ENCODE data around the gene SLC25A45. TPM values are rescaled to one million over a fixed set of nuclear protein-coding genes. Genes with fewer than 3 reads are reported as not detected.
"Not testable (repeated sequence)": the region's sequence is repeated elsewhere in the genome, so short reads cannot be mapped to it uniquely, and the experiment has no call there.

SLC25A45 gene
- total RNA-seq, 1 donor from 2014 or later = 5.3 TPM

DNA sequence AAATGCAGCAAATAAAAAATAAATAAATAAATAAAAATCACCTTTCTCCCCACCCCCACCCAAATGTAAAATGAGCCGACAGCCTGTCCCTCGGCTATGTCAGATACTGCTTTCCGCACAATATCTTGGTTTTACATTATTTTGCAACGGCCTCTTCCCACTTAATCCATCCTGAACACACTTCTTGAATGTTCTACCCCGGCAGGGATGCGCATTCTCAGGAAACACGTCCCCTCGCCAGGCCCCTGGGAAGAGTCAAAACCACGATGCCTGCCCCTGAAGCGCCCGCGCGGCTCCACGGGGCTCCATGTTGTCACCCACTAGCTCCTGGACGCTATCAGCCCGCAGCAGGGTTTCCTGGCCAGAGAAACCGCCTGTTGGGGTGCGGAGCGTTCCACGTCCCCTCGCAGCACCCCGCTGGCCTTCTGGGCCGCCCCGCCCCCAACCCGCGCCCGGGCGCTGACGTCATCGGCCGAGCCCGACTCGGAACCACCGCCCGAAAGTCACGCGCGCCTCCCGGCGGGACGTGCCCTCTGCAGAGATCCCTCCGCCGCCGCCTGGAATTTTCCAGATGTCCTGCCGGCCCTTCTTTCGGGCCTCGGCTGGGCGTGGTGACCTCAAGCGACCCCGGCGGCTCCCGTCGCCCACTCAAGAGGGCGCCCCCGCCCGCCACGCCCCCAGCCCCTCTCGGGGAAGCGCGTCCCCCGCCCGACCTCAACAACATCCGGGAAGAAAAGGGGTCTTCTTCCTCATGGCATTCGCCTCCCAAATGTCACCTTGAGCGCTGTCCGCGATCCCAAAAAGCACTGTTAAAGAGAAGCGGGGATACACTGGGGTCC is 39.6 kb upstream of the SLC25A45 start:
- peak; percentile 97 for DNase-seq (ENCODE audit: low spot score)

DNA sequence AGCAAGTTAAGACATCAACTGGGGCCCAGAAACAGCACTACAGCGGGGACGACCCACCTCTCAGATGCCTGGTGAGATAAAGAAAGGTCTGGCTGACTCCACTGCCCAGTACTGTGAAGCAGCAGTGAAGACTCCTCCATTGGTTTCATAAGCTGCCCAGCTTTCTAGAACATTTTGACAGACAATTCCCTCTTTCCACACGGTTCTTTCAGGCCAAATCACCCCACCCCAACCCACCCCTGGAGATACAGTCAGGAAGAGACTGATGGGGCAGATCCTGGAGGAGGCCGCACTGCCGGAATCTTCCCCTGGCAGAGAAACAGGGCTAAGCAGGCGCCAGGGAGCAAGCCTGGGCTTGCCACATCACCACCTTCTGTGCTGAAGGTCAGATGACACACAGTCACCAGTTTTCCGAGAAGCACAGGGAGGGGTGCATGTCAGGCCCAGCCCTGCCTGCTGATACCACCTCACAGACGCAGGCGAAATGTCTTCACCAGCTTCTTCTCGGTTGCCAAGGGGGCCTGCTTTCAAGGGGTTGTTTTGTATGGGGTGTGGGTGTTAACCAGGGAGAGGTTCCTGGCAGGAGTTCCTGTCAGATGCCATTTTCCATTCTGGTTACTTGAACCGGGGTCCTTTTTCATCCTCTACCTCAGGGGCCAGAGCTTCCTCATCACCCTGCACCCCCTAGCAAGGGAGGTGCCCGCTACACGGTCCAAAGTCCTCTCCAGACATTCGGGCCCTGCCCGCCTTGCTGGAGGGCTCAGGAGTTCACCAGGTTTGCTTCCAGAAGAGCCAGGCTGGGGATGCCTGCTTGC is 38.7 kb upstream of the SLC25A45 start:
- DNase-seq (ENCODE audit: low spot score) = peak; percentile 98

DNA sequence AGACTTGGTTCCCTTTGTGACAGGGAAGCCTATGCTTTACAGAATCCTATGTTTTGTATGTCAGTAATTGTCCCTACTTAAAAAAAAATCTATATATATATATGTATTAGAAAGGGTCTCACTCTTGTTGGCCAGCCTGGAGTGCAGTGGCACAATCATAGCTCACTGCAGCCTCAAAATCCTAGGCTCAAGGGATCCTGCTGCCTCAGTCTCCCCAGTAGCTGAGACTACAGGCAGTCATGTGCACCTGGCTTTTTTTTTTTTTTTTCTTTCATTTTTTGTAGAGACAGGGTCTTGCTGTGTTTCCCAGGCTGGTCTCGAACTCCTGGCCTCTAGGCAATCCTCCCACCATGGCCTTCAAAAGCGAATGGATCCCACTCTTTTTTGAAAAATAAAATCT is 38.1 kb upstream of the SLC25A45 start:
- DNase-seq (ENCODE audit: low spot score) = no peak

DNA sequence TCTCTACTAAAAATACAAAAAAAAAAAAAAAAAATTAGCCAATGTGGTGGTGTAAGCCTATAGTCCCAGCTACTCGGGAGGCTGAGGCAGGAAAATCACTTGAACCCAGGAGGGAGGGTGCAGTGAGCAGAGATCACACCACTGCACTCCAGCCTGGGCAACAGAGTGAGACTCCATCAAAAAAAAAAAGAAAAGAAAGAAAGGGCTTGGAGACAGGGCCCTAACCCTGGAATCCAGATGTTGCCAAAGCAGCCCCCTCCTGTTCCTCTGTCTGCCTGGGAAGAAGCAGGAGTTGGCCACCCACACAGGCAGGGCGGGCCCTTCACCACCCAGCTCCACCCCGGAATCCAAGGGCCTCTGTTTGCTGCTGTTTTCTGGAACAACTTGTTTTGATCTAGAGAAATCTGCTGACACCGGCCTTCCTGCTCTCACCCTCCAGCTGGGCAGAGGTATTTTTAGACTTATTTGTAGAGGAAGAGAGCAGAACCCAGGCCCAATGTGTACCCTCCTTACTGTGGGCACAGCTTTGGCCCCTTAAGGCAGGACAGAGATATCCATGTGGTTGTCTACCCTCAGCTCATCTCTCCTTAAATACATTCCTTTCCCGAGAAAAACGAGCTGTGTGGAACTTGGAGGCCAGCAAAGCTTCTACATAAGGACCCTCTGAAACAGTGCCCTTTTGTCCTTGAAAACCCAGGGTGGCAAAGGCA is 37.5 kb upstream of the SLC25A45 start:
- DNase-seq (ENCODE audit: low spot score) = peak; percentile 97

DNA sequence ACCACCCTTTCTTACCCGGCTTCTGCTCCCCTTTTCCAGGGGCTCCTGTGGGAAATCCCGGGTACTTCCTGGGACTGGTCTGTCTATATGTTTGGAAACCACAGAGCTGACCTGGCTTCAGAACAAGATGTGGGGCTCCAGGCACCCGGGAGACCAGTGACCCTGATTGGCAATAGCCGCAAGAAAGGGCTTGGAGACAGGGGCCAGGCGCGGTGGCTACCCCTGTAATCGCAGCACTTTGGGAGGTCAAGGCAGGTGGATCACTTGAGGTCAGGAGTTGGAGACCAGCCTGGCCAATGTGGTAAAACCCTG is 37.0 kb upstream of the SLC25A45 start:
- no peak for DNase-seq (ENCODE audit: low spot score)

DNA sequence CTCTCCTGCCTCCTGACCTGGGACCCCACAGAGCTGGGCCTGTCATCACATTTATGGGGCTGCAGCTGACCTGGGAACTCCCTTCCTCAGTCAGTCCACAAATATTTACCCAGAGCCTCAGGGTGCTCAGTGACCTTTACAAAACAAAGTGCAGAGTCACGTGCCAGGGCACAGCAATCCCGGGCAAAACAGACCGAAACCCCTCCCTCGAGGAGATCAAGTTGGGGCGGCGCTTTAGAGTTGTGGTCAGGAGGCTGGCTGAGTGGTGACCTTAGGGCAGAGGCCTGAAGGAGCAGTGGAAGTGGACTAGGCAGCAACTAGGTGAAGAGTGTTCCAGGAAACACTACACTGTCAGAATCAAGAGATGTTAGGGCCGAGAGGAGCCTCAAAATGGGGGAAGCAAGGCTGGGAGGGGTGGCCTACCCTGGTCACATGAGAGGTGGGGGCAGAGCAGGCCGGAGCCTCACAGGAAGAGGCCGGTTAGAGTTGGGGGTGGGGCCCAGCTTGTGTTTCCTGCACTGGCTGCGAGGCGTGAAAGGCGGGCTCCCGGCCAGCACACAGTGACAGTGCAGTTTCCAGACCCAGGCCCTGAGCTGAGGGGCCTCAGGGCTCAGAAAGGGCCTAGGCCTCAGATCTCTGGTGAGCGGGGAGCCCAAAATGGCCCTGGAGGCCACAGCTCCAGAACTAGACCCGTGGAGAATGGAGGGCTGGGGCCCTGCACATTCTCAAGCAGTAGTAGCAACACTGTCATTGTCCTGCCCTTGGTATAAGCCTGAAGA is 36.4 kb upstream of the SLC25A45 start:
- DNase-seq (ENCODE audit: low spot score) = peak; percentile 97

DNA sequence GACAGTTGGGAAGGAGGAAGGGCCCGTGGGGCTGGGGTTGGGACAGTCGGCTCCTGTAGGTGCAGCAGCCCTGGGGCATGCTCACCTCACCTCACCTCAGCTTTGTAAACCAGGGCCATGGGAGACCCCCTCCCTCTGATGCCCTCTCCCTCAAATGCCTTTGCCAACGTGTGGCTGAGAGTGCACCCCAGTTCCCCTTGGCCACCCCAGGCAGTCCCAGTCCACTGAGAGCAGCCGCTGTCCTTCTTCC is 35.9 kb upstream of the SLC25A45 start:
- DNase-seq (ENCODE audit: low spot score) = no peak

DNA sequence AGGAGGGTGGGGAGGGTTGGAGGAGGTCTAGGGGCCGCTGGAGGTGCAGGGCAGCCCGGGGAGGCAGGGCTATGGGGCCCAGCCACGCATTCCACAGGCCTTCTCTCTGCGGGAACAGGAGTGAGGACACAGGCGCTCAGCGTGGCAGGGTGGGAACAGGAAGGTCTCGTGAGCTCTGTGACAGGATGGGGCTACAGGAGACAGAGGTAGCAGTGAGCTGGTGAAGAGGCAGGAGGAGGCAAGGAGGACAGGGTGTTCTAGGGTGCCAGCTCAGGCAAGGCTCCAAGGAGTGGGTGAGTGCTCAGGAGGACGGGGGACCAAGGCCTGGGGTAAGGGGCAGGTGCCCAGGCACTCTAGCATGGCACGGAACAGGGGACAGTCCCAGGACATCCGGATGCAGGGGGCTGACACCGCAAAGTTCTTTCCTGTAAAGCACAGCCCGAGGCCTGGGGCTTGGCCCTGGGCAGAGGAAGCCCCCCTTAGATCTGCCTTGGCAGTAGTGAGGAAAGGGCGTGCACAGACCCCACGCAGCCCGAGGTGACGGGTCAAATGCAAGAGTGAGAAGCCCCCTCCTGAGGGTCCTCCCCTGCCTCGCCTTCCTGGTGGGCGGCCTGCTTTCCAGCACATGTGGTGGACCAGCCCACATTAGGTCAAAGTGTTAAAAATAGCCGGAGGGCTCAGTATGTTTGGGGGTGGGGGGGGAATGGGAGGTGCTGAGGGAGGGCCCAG is 35.4 kb upstream of the SLC25A45 start:
- DNase-seq (ENCODE audit: low spot score) = peak; percentile 55

DNA sequence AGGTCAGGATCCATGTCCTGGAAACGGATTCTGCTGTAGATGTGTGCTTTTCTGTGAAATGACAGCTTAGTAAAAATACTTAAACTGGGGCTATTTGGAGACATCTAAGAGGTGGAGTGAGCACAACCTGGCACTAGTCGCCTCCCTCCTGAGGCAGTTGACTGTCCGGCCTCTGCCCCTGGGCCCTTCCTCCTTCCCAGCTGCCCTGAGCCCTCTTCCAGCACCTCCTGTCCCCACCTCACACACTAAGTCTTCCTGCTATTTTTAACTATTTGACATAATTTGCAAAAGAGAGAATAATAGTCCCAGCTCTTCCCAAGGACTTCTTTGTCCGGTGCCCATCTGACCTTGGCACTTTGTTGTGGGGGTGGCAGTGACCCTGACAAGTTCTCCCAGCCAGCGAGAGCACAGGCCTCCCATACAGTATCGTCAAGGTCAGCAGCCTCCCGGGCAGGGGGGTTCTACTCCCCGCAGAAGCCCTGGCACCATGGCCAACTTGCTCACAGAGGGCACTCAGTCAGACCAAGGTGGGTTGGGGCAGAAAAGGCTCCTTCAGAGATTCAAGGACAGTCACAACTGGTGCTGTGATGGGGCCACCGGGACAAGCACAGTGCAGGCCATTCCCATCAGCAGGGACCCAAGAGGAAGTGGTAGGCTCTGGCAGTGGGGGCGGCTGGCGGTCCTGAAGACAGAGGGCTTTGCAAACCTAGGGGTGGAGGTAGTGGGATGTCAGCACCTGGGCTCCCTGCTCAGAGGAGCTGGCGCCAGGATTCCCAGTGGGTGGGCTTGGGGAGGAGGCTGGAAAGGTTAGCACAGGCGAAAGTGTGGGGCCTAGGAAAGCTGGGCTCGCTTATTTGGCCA is 34.6 kb upstream of the SLC25A45 start:
- peak; percentile 20 for DNase-seq (ENCODE audit: low spot score)

DNA sequence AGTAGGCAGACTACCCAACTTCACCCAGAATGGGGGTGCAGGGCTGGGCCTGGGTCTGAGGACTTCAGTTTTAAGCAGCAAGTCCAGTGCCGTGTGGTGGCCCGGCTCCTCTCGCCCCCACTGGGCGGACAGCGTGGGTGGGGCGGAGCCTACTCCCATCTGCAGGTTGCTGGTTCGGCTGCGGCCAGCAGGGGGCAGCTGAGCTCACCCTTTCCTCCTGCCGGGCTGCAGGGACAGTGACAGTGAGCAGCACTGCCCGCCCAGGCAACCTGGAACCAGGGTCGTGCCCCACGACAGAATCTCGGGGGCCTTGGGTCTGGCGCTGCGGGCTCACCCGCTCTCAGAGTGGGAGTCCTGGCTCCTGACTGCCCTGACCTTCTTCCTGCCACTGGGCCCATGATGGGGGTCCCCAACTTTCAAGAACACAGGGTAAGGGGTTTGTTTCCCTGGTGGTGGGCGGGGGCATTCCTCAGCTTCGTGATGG is 33.9 kb upstream of the SLC25A45 start:
- DNase-seq (ENCODE audit: low spot score) = peak; percentile 85

DNA sequence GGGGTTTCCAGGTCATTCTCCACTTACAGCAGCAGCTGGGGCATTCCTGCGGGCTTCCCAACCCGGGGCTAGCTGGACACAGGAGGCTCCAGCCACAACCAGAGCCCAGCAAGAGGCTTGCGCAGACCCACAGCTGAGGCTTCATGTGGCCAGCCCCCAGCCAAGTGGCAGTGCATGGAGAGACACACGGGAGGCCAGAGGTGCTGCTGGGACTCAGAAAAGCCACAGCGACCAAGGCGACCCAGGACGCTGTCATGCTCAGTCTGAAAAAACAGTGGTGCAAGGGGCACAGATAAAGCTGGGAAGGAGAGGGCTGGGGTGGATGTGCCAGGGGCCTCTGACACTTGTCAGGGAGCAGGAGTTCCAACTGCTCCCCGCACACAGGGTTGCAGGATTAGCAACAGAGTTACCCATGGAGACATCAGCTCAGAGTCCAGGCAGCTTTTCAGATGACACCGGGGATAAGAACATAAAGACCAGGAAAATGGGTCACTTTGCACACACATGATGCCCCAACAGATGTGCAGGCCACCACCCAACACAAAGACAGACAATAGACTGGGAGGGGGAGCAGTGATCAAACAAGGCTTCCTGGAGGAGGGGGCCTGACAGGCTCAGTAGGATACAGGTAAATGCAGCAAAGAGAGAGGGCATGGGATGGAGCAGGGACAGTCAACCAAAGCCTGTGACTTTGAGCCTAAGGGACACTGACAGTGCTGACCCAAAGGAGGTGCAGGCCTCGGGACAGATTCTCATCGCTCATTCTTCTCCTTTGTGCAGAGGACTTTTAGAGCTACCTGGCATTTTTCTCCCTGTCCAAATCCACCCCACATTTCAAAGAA is 33.3 kb upstream of the SLC25A45 start:
- peak; percentile 9 for DNase-seq (ENCODE audit: low spot score)

DNA sequence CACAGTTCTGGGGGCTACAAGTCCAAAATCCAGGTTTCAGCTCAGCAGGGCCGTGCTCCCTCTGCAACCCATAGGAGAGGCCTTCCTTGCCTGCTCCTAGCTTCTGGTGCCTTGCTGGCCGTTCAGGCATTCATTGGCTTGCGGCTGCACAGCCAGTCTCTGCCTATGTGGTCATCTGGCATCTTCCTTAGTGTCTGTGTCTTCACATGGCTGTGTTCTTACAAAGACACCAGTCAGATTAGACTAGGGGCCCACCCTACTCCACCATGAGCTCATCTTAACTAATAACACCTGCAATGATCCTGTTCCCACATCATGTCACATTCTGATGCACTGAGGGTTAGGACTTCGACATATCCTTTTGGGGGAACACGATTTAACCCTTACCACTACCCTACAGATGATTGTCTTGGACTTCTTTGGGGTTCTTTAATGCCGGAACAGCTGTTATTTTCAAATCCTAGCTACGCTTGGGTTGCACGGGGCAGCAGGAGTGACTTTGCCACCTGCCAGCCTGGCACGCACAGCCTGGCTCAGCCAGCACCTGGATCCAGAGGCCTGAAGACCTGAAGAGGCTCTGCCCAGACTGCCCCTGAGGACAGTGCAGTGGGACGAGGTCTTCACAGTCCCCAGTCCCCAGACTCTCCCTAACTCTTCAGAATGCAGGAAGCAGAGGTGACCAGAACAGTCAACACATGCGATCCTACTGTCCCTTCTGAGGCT is 32.5 kb upstream of the SLC25A45 start:
- no peak for DNase-seq (ENCODE audit: low spot score)

DNA sequence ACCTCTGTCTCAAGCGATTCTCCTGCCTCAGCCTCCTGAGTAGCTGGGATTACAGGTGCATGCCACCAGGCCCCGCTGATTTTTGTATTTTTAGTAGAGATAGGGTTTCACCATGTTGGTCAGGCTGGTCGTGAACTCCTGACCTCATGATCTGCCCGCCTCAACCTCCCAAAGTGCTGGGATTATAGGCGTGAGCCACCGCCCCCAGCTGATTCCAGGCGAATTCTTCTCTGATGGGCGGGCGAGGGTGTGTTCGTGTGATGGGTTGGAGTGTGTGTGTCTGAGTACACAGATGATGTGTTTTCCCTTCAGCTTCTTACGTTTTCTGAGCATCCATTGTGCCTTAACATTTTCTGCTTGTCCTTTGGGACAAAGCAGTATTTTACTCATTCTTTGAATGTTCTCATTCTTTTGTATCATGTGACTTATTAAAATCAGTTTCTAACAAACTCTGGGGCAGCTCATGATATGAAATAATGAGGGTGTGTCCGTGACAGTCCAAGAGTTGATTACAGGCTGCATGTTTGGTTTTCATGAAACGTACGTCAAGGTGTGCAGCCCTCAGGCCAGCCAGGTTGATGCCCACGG is 30.7 kb upstream of the SLC25A45 start:
- not testable (repeated sequence) for DNase-seq (ENCODE audit: low spot score)

DNA sequence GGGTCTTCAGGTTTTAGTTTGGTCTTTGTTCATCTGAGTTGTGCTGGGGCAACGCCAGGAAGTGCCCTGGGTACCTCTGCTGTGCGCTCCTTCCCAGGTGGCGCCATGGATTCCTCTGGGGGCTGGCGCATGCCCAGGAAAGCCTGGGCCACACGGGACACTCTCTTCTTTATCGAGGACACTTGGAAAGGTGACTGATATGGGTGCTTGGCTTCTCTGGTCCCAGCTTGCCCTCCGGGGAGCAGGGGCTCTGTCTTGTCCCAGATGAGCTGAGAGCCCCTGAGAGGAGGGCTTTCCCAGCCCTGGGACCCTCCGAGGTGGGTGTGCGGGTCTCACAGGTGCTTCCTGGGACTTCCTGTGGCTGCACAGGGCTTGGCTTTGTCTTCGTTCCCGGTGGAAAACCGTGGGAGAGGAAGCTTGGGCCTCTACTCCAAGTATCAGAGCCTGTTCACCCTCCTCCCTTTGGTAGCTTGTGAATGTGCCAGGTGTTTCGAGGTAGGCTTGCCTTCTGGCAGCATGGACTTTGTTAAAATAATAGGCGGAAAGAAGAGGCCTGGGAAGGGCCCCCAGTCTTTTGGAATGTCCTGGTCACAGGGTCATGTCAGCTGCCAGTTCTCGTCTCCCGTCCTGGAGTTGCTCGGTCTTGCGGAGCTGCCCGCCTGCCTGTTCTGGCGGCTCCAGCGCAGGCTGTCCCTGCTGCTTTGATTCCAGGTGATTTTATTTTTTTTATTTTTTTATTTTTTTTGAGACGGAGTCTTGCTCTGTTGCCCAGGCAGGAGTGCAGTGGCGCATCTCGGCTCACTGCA is 30.0 kb upstream of the SLC25A45 start:
- no peak for DNase-seq (ENCODE audit: low spot score)

DNA sequence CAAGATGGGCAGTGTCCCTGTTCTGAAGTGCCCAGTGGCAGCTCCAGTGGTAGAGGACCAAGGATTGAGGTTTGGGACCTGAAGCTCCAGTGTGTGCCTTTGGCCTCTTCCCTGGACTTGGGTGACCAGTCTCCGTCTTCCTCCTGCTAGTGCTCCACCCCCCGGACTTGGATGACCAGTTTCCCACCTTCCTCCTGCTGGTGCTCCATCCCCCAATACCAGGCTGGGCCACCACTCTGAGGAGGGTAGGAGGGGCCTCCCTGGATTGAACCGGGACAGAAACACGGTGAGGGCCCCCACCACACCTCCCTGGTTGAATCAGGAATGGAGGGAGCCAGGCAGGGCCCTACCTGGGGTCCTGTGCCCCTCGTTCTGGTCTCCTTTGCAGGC is 29.2 kb upstream of the SLC25A45 start:
- DNase-seq (ENCODE audit: low spot score) = no peak

DNA sequence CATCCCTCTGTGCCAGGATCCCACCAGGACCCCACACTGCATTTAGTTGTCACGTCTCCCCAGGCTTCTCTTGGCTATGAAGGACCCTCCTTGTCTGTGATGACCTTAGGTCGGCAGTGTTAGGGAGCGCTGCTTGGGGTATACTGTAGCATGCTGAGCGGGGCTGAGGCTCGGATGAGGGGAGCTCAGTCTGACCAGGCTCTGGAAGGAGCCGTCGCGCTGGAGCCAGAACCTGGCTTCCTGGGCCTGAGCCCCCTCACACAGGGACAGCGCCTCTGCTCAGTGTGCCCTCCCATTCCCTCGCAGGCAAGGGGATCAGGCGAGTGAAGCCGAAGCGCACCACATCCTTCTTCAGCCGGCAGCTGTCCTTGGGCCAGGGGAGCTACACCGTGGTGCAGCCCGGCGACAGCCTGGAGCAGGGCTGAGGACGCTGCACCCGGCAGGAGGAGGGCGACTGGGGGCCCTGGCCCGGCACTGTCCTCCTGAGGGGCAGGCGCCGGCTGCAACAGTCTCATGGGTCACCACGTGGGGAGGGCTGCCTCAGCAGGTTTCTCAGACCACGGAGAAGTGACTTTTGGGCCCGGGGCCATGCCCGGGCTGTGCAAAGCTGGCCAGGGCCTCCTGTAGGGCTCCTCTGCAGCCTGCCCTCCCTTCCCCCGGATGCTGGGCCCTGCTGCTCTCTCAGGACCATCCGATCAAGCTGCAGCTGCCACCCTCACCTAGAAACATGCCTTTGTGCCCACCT is 28.7 kb upstream of the SLC25A45 start:
- DNase-seq (ENCODE audit: low spot score) = no peak
